ENCODE measurements around the gene RNF187. TPM values are rescaled to one million over a fixed set of nuclear protein-coding genes. Genes with fewer than 3 reads are reported as not detected.
A peak's percentile ranks its signal among the peaks of the same experiment; 100 is the strongest.

RNF187 gene
- total and polyA plus RNA-seq, 2 of the 13 experiments (the other 11 are each of a cell fraction or from before 2014, with no cell fraction given): 41.3 to 59.4 TPM

DNA sequence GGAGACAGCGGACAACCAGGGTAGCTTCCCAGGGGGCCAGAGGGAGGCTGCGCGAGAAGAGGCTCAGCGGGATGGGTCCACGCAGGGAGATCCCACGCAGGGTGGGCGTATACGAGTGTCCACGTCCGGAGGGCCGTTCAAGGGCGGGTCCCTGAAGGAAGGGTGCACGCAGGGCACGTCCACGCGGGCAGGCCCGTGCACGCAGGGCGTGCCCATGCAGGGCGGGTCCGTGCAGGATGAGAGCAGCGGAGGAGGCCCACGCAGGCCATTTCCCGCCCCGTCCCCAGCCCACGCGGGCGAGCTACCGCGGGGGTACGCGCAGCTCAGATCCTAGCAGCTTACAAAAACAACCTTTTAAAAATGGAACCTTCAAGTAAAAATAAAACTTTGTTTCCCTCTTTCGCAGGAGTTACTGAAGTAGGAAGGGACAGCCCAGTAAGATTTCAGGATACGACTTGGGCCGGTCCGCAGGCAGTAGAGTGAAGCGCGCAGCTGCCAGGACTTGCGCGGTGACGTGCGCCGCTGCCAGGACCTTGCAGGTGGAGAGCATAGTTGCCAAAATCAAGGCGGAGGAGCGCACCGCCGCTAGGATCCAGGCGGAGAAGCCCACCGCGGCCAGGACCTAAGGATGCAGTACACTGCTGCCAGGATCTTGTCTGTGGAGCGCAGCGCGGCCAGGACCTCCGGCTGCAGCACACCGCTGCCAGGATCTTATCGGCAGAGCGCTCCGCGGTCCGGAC lies 416 bp upstream of the RNF187 start (continued):
- TF ChIP-seq, protein P1, sequence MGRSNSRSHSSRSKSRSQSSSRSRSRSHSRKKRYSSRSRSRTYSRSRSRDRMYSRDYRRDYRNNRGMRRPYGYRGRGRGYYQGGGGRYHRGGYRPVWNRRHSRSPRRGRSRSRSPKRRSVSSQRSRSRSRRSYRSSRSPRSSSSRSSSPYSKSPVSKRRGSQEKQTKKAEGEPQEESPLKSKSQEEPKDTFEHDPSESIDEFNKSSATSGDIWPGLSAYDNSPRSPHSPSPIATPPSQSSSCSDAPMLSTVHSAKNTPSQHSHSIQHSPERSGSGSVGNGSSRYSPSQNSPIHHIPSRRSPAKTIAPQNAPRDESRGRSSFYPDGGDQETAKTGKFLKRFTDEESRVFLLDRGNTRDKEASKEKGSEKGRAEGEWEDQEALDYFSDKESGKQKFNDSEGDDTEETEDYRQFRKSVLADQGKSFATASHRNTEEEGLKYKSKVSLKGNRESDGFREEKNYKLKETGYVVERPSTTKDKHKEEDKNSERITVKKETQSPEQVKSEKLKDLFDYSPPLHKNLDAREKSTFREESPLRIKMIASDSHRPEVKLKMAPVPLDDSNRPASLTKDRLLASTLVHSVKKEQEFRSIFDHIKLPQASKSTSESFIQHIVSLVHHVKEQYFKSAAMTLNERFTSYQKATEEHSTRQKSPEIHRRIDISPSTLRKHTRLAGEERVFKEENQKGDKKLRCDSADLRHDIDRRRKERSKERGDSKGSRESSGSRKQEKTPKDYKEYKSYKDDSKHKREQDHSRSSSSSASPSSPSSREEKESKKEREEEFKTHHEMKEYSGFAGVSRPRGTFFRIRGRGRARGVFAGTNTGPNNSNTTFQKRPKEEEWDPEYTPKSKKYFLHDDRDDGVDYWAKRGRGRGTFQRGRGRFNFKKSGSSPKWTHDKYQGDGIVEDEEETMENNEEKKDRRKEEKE (IDR thresholded peaks at IDR 0.05): no peak
- TF ChIP-seq ZNF670 (CRISPR knock-in tag; IDR thresholded peaks at IDR 0.05; ENCODE audit: borderline replicate concordance) (peak; percentile 78; the same call in 1 of the 2 replicates), ATF1 (CRISPR knock-in tag; IDR thresholded peaks at IDR 0.05) (peak; percentile 89; the same call in 1 of the 2 replicates), BHLHE40 (IDR thresholded peaks at IDR 0.05; ENCODE audit: low read length) (no peak), TAF1 (CRISPR knock-in tag; IDR thresholded peaks at IDR 0.05) (peak; percentile 77), ZNF10 (CRISPR knock-in tag; IDR thresholded peaks at IDR 0.05; ENCODE audit: borderline replicate concordance, low read depth) (no peak), CBX1 (IDR thresholded peaks at IDR 0.05; ENCODE audit: low read depth) (no peak), NR2C2 (CRISPR knock-in tag; IDR thresholded peaks at IDR 0.05; ENCODE audit: borderline replicate concordance) (no peak), ZSCAN30 (CRISPR knock-in tag; IDR thresholded peaks at IDR 0.05) (no peak), ZNF746 (CRISPR knock-in tag; IDR thresholded peaks at IDR 0.05) (no peak), CCDC6 (CRISPR knock-in tag; IDR thresholded peaks at IDR 0.05) (peak; percentile 83; the same call in 1 of the 2 replicates), ZNF761 (CRISPR knock-in tag; conservative IDR thresholded peaks at IDR 0.05) (peak; percentile 50; the same call in 1 of the 2 replicates), ZNF441 (CRISPR knock-in tag; IDR thresholded peaks at IDR 0.05; ENCODE audit: borderline replicate concordance) (peak; percentile 86), ZBTB20 (CRISPR knock-in tag; IDR thresholded peaks at IDR 0.05; ENCODE audit: borderline replicate concordance, low read depth) (0 out of 2 replicates have a peak, but pooled peaks have one; percentile 22), TP53 (CRISPR knock-in tag; conservative IDR thresholded peaks at IDR 0.05) (0 out of 2 replicates have a peak, but pooled peaks have one; percentile 52)
- TF ChIP-seq, protein P2, sequence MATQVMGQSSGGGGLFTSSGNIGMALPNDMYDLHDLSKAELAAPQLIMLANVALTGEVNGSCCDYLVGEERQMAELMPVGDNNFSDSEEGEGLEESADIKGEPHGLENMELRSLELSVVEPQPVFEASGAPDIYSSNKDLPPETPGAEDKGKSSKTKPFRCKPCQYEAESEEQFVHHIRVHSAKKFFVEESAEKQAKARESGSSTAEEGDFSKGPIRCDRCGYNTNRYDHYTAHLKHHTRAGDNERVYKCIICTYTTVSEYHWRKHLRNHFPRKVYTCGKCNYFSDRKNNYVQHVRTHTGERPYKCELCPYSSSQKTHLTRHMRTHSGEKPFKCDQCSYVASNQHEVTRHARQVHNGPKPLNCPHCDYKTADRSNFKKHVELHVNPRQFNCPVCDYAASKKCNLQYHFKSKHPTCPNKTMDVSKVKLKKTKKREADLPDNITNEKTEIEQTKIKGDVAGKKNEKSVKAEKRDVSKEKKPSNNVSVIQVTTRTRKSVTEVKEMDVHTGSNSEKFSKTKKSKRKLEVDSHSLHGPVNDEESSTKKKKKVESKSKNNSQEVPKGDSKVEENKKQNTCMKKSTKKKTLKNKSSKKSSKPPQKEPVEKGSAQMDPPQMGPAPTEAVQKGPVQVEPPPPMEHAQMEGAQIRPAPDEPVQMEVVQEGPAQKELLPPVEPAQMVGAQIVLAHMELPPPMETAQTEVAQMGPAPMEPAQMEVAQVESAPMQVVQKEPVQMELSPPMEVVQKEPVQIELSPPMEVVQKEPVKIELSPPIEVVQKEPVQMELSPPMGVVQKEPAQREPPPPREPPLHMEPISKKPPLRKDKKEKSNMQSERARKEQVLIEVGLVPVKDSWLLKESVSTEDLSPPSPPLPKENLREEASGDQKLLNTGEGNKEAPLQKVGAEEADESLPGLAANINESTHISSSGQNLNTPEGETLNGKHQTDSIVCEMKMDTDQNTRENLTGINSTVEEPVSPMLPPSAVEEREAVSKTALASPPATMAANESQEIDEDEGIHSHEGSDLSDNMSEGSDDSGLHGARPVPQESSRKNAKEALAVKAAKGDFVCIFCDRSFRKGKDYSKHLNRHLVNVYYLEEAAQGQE (IDR thresholded peaks at IDR 0.05; ENCODE audit: borderline replicate concordance in 1 of 2, low read depth in 1 of 2, low read length in 2 of 2): no peak
- TF ChIP-seq, protein P3, sequence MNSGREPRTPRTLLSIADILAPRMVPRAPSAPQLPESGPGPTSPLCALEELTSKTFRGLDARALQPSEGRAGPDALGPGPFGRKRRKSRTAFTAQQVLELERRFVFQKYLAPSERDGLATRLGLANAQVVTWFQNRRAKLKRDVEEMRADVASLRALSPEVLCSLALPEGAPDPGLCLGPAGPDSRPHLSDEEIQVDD (CRISPR knock-in tag; IDR thresholded peaks at IDR 0.05; ENCODE audit: borderline replicate concordance): no peak
- TF ChIP-seq, protein P4, sequence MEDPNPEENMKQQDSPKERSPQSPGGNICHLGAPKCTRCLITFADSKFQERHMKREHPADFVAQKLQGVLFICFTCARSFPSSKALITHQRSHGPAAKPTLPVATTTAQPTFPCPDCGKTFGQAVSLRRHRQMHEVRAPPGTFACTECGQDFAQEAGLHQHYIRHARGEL (CRISPR knock-in tag; IDR thresholded peaks at IDR 0.05): no peak
- TF ChIP-seq, protein P5, sequence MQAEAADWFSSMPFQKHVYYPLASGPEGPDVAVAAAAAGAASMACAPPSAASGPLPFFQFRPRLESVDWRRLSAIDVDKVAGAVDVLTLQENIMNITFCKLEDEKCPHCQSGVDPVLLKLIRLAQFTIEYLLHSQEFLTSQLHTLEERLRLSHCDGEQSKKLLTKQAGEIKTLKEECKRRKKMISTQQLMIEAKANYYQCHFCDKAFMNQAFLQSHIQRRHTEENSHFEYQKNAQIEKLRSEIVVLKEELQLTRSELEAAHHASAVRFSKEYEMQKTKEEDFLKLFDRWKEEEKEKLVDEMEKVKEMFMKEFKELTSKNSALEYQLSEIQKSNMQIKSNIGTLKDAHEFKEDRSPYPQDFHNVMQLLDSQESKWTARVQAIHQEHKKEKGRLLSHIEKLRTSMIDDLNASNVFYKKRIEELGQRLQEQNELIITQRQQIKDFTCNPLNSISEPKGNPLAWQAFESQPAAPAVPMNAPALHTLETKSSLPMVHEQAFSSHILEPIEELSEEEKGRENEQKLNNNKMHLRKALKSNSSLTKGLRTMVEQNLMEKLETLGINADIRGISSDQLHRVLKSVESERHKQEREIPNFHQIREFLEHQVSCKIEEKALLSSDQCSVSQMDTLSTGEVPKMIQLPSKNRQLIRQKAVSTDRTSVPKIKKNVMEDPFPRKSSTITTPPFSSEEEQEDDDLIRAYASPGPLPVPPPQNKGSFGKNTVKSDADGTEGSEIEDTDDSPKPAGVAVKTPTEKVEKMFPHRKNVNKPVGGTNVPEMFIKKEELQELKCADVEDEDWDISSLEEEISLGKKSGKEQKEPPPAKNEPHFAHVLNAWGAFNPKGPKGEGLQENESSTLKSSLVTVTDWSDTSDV (CRISPR knock-in tag; IDR thresholded peaks at IDR 0.05): no peak
